ENCODE data around the gene ACOX3. TPM values are rescaled to one million over a fixed set of nuclear protein-coding genes. Genes with fewer than 3 reads are reported as not detected.

Gene ACOX3
- total and polyA plus RNA-seq, 2 of the 8 experiments (the other 6 are each of a cell fraction or from before 2014, with no cell fraction given) = 2.5 to 9.9 TPM

- TF ChIP-seq CHD7 (IDR thresholded peaks at IDR 0.05; ENCODE audit: insufficient replicate concordance, low read length) = no peak
- TF ChIP-seq NRF1 (IDR thresholded peaks at IDR 0.05; ENCODE audit: low read depth, low read length) = no peak
- TF ChIP-seq, protein P1, sequence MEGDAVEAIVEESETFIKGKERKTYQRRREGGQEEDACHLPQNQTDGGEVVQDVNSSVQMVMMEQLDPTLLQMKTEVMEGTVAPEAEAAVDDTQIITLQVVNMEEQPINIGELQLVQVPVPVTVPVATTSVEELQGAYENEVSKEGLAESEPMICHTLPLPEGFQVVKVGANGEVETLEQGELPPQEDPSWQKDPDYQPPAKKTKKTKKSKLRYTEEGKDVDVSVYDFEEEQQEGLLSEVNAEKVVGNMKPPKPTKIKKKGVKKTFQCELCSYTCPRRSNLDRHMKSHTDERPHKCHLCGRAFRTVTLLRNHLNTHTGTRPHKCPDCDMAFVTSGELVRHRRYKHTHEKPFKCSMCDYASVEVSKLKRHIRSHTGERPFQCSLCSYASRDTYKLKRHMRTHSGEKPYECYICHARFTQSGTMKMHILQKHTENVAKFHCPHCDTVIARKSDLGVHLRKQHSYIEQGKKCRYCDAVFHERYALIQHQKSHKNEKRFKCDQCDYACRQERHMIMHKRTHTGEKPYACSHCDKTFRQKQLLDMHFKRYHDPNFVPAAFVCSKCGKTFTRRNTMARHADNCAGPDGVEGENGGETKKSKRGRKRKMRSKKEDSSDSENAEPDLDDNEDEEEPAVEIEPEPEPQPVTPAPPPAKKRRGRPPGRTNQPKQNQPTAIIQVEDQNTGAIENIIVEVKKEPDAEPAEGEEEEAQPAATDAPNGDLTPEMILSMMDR (IDR thresholded peaks at IDR 0.05; ENCODE audit: control extremely low read depth in 1 of 3, insufficient read depth in 1 of 3, low read depth in 1 of 3, low read length in 3 of 3) = no peak
- no peak for TF ChIP-seq JUND (IDR thresholded peaks at IDR 0.05; ENCODE audit: low read length)
- no peak for TF ChIP-seq ASH2L (IDR thresholded peaks at IDR 0.05; ENCODE audit: low read length)
- no peak for TF ChIP-seq TEAD4 (IDR thresholded peaks at IDR 0.05; ENCODE audit: low read depth, low read length)
- TF ChIP-seq TCF12 (IDR thresholded peaks at IDR 0.05; ENCODE audit: low read depth, low read length) = no peak
- no peak for TF ChIP-seq JUN (IDR thresholded peaks at IDR 0.05; ENCODE audit: low read depth, low read length)
- TF ChIP-seq SIN3A (conservative IDR thresholded peaks at IDR 0.05 in 1 of 2, IDR thresholded peaks at IDR 0.05 in 1 of 2; ENCODE audit: low read depth in 1 of 2, low read length in 2 of 2) = no peak
- TF ChIP-seq KDM4A (IDR thresholded peaks at IDR 0.05; ENCODE audit: low read depth, low read length, severe bottlenecking) = no peak
Observed at GRCh38 chr4:8368998-8369397, 71.5 kb downstream of the ACOX3 start (continued).
